ENCODE results near the gene CD37. TPM values are rescaled to one million over a fixed set of nuclear protein-coding genes. Genes with fewer than 3 reads are reported as not detected.
"Not testable (repeated sequence)": the region's sequence is repeated elsewhere in the genome, so short reads cannot be mapped to it uniquely, and the experiment has no call there.

CD37 gene
- total RNA-seq, 1 experiment from 2014 or later = not detected

- DNase-seq (ENCODE audit: low spot score) = no peak
Observed at GRCh38 chr19:49347191-49347590, 12.0 kb downstream of the CD37 start.

- DNase-seq (ENCODE audit: low spot score) = peak; percentile 37
Observed at GRCh38 chr19:49347835-49348234, 12.6 kb downstream of the CD37 start.

GRCh38 chr19:49348305-49349189 is 13.3 kb downstream of the CD37 start:
- no peak for DNase-seq (ENCODE audit: low spot score)

GRCh38 chr19:49349567-49349966 is 14.4 kb downstream of the CD37 start:
- DNase-seq (ENCODE audit: low spot score) = no peak

GRCh38 chr19:49355909-49356353 is 20.7 kb downstream of the CD37 start:
- DNase-seq (ENCODE audit: low spot score) = no peak

GRCh38 chr19:49356382-49356781 is 21.2 kb downstream of the CD37 start:
- DNase-seq (ENCODE audit: low spot score) = no peak

- DNase-seq (ENCODE audit: low spot score) = no peak
Observed at GRCh38 chr19:49357186-49357585, 22.0 kb downstream of the CD37 start.

GRCh38 chr19:49359851-49360820 is 24.9 kb downstream of the CD37 start:
- no peak for DNase-seq (ENCODE audit: low spot score)

GRCh38 chr19:49361438-49362047 is 26.3 kb downstream of the CD37 start:
- peak; percentile 48 for DNase-seq (ENCODE audit: low spot score)

- no peak for DNase-seq (ENCODE audit: low spot score)
Observed at GRCh38 chr19:49362048-49362928, 27.1 kb downstream of the CD37 start, which contains the start of gene TEAD2. TSS of gene TEAD2 (minus strand) at chr19:49362416. CDS start at chr19:49360075, 2,341 bp downstream.

- DNase-seq (ENCODE audit: low spot score) = no peak
Observed at GRCh38 chr19:49362929-49363267, 27.7 kb downstream of the CD37 start.

- DNase-seq (ENCODE audit: low spot score) = peak; percentile 94
Observed at GRCh38 chr19:49363268-49364082, 28.3 kb downstream of the CD37 start, which contains the start of gene DKKL1. TSS of gene DKKL1 (plus strand) at chr19:49363877. CDS start at chr19:49363999, 122 bp downstream.

GRCh38 chr19:49364083-49364737 is 29.0 kb downstream of the CD37 start:
- no peak for DNase-seq (ENCODE audit: low spot score)

GRCh38 chr19:49366110-49366509 is 30.9 kb downstream of the CD37 start:
- no peak for DNase-seq (ENCODE audit: low spot score)

GRCh38 chr19:49368711-49369358 is 33.6 kb downstream of the CD37 start:
- no peak for DNase-seq (ENCODE audit: low spot score)

GRCh38 chr19:49371184-49371583 is 36.0 kb downstream of the CD37 start:
- no peak for DNase-seq (ENCODE audit: low spot score)

GRCh38 chr19:49373174-49373573 is 38.0 kb downstream of the CD37 start:
- not testable (repeated sequence) for DNase-seq (ENCODE audit: low spot score)

- DNase-seq (ENCODE audit: low spot score) = no peak
Observed at GRCh38 chr19:49374665-49375434, 39.6 kb downstream of the CD37 start.
